GM12878 (cell line): Measurements from ENCODE around the gene SASH1. TPM values are rescaled to one million over a fixed set of nuclear protein-coding genes. Genes with fewer than 3 reads are reported as not detected.

ENCODE experiments used
- ATAC-seq: fragments of 200-7000 bp; cut with Tn5 transposase; 3 replicates; pipeline ENCODE4 v1.9.1; 2020; ENCODE audit warnings: mild to moderate bottlenecking, moderate library complexity
- BruUV-seq: library from RNA; stranded (reverse); fragments of 400-500 nt; replicated peaks from 2 replicates; lab custom pipeline; 2021; lab: Mats Ljungman, UMichigan
- CTCF ChIA-PET: fragments of 300-600 bp; sonication (Branson Sonifier 250); formaldehyde crosslinking; extraction: SDS; loops from one replicate; lab custom pipeline; 2021; ENCODE audit warnings: inconsistent platforms; lab: Yijun Ruan, JAX
- POLR2A ChIA-PET: fragments of 350-600 bp; formaldehyde crosslinking; extraction: SDS; loops from one replicate; lab custom pipeline; 2021; ENCODE audit warnings: inconsistent platforms; lab: Charles Lee
- RAD21 ChIA-PET: fragments of 300-600 bp; sonication (Branson Sonifier 250); formaldehyde crosslinking; loops from one replicate; lab custom pipeline; 2023; ENCODE audit warnings: antibody characterized with exemption; ENCODE audit not compliant: unreplicated experiment; lab: Charles Lee
- SMC1A ChIA-PET: fragments of 300-600 bp; sonication (Branson Sonifier 250); formaldehyde crosslinking; loops from one replicate; lab custom pipeline; 2023; ENCODE audit not compliant: unreplicated experiment, uncharacterized antibody; lab: Charles Lee
- DNase-seq: peaks from one replicate; pipeline ENCODE4 v3.0.0-alpha.2; 2011; ENCODE audit warnings: low read depth, low spot score
- FAIRE-seq: peaks from 3 replicates; lab custom pipeline; 2011; peaks lifted over from hg19 to GRCh38; lab: Jason Lieb, UNC
- H2AFZ ChIP-seq: 2 replicates; pipeline ENCODE4 v1.6.0; 2011; ENCODE audit warnings: low read depth, low read length, control low read depth; ENCODE audit not compliant: control insufficient read depth
- H3K27ac ChIP-seq: 2 replicates; pipeline ENCODE4 v1.5.1; 2011; ENCODE audit warnings: control low read depth; ENCODE audit not compliant: control insufficient read depth, insufficient read depth
- H3K27me3 ChIP-seq, 2 experiments: replicated peaks in 1 of 2; 2 replicates each; pipeline versions ENCODE4 v1.6.0 to v1.6.1; 2011; ENCODE audit warnings: low read length in 1 of 2; ENCODE audit not compliant: control insufficient read depth in 2 of 2, insufficient read depth in 2 of 2
- H3K36me3 ChIP-seq, 2 experiments: 2 replicates each; pipeline ENCODE4 v1.5.1; 2011; ENCODE audit warnings: low read length in 1 of 2; ENCODE audit not compliant: control insufficient read depth in 2 of 2, insufficient read depth in 2 of 2
- H3K4me1 ChIP-seq: 2 replicates; pipeline ENCODE4 v1.6.1; 2011; ENCODE audit warnings: mild to moderate bottlenecking, low read length, moderate library complexity, mixed read lengths; ENCODE audit not compliant: control insufficient read depth, insufficient read depth
- H3K4me2 ChIP-seq: 2 replicates; pipeline ENCODE4 v1.6.0; 2011; ENCODE audit warnings: control low read depth; ENCODE audit not compliant: control insufficient read depth, insufficient read depth
- H3K4me3 ChIP-seq: fragments of 200-600 bp; sonication (generic); 2 replicates; pipeline ENCODE4 v1.5.1; 2016
- H3K79me2 ChIP-seq: 2 replicates; pipeline ENCODE4 v1.6.0; 2011; ENCODE audit warnings: low read length; ENCODE audit not compliant: control insufficient read depth, insufficient read depth
- H3K9ac ChIP-seq: 2 replicates; pipeline ENCODE4 v1.8.0; 2011; ENCODE audit warnings: low read length, control low read depth, mixed read lengths; ENCODE audit not compliant: control insufficient read depth, insufficient read depth
- H3K9me3 ChIP-seq: replicated peaks from 3 replicates; pipeline ENCODE4 v1.5.1; 2011; ENCODE audit warnings: mild to moderate bottlenecking, low read length; ENCODE audit not compliant: control insufficient read depth, insufficient read depth
- H4K20me1 ChIP-seq: 2 replicates; pipeline ENCODE4 v1.6.0; 2011; ENCODE audit not compliant: control insufficient read depth, insufficient read depth
- ASH2L ChIP-seq: fragments of 300-600, 200-600 bp; sonication (generic); IDR thresholded peaks from 2 replicates; pipeline ENCODE4 v1.6.1; 2017; ENCODE audit warnings: low read depth, mild to moderate bottlenecking, borderline replicate concordance
- BACH1 ChIP-seq: fragments of 450-650 bp; IDR thresholded peaks from 2 replicates; pipeline ENCODE4 v1.6.1; 2017; ENCODE audit warnings: mild to moderate bottlenecking, borderline replicate concordance
- EP300 ChIP-seq, 2 experiments: fragments of 150-350 bp in 1 of 2; IDR thresholded peaks; 2 replicates each; pipeline ENCODE4 v1.6.1; 2011 to 2012; ENCODE audit warnings: low read depth in 2 of 2, low read length in 2 of 2, borderline replicate concordance in 1 of 2, improper control_type of control experiment in 1 of 2, inconsistent platforms in 1 of 2; ENCODE audit not compliant: control insufficient read depth in 1 of 2
- KDM1A ChIP-seq: fragments of 200-600 bp; sonication (generic); IDR thresholded peaks from 2 replicates; pipeline ENCODE4 v1.6.1; 2016; ENCODE audit warnings: borderline replicate concordance
- PAX8 ChIP-seq: fragments of 450-650 bp; IDR thresholded peaks from 2 replicates; pipeline ENCODE4 v1.6.1; 2017; ENCODE audit warnings: mild to moderate bottlenecking, moderate library complexity
- PBX3 ChIP-seq: IDR thresholded peaks from 2 replicates; pipeline ENCODE4 v1.6.1; 2011; ENCODE audit warnings: mild to moderate bottlenecking, low read depth, low read length, moderate library complexity; ENCODE audit not compliant: insufficient replicate concordance
- SUZ12 ChIP-seq: fragments of 200-600 bp; sonication (generic); IDR thresholded peaks from one replicate; pipeline ENCODE4 v1.6.1; 2018; ENCODE audit warnings: antibody characterized with exemption, mild to moderate bottlenecking; ENCODE audit not compliant: unreplicated experiment
- ZNF384 ChIP-seq: IDR thresholded peaks from 2 replicates; pipeline ENCODE4 v1.6.1; 2012; ENCODE audit warnings: low read depth, mild to moderate bottlenecking, low read length, improper control_type of control experiment, borderline replicate concordance
- ZNF622 ChIP-seq: fragments of 450-650 bp; IDR thresholded peaks from 2 replicates; pipeline ENCODE4 v1.6.1; 2017; ENCODE audit warnings: mild to moderate bottlenecking, inconsistent platforms
- WGBS: methylation state at CpG from one replicate; pipeline ENCODE4 v1.1.6; 2016; ENCODE audit warnings: low lambda C conversion rate; ENCODE audit not compliant: insufficient replicate concordance, insufficient coverage; ENCODE audit errors: missing lambda C conversion rate; 5-methylcytosine and 5-hydroxymethylcytosine counted together
- in situ Hi-C: fragments of 300-500 bp; cut with MboI; formaldehyde crosslinking; loops from 9 replicates; pipeline ENCODE4 v1.14.3; 2018; ENCODE audit warnings: mixed read lengths
- intact Hi-C: fragments of 100-400 bp; cut with micrococcal nuclease; formaldehyde crosslinking; loops from one replicate; pipeline ENCODE4 v1.14.2; 2022; ENCODE audit not compliant: unreplicated experiment
- polyA plus RNA-seq, 11 experiments: library from polyadenylated mRNA; depleted of rRNA in 4 of 11; unstranded in 6 of 11; stranded (reverse) in 5 of 11; fragments of >200 nt; fragmentation: Nextera tagmentation in 4 of 11; fragmentation: Illumina TruSeq in 1 of 11; extraction: Ambion mirVana in 4 of 11; extraction: Trizol in 1 of 11; gene quantifications; 1 replicate in 1 of 11; 2 replicates in 10 of 11; pipeline versions ENCODE4 v1.2.1 to v1.2.3, GENCODE V29; 2011 to 2016; ENCODE audit warnings: inconsistent platforms in 2 of 11, missing spikeins in 2 of 11, low read depth in 1 of 11
- total RNA-seq, 4 experiments: library from RNA; depleted of rRNA in 3 of 4; stranded (reverse); fragments of >200 nt in 3 of 4; fragmentation: Illumina TruSeq in 1 of 4; extraction: Trizol in 1 of 4; gene quantifications; 2 replicates each; pipeline versions ENCODE4 v1.2.1 to v1.2.3, GENCODE V29; 2013 to 2021

The SASH1 gene
- total and polyA plus RNA-seq, 10 of the 15 experiments (the other 5 are each of a cell fraction or from before 2014, with no cell fraction given), result 0.01 to 0.73 (median 0.14) TPM; not detected in 4

- POLR2A ChIA-PET, result no interaction called here
- Histone ChIP-seq H3K27me3 (peaks cover 0 to 4% of the 10 kb centered on the region in 2 experiments; a peak in 1 of 4 replicates), H3K79me2 (no peaks in the 10 kb centered on the region), H3K4me1 (no peaks in the 10 kb centered on the region; the same call in 1 of the 2 replicates), H3K9ac (no peak overlapping the region), H4K20me1 (no peaks in the 10 kb centered on the region), H3K27ac (no peak overlapping the region), H3K9me3 (no peaks in the 10 kb centered on the region; the same call in 2 of the 3 replicates), H3K36me3 (no peaks in the 10 kb centered on the region), H3K4me3 (no peak overlapping the region), H3K4me2 (no peak overlapping the region), H2AFZ (no peak overlapping the region)
- CTCF ChIA-PET, result no interaction called here
- in situ Hi-C loops (no loop called here), intact Hi-C loops (loop anchor here (5.0 kb wide), 2 partner anchors 138 to 458 kb away; no protein-coding TSS in a partner anchor)
- no TSS peak for BruUV-seq
- 47% methylated on average over 9 of the region's 9 CpGs for WGBS
- RAD21 ChIA-PET, result no interaction called here
- SMC1A ChIA-PET, result interaction anchor here (1.2 kb wide), 1 partner anchor 13 kb away, joined by 4 read pairs; no protein-coding TSS in a partner anchor
- FAIRE-seq (no peak), ATAC-seq (no peak), DNase-seq (no peak)
- TF ChIP-seq ZNF384 (no peak), PBX3 (no peak), KDM1A (no peak), EP300 (IDR thresholded peaks at IDR 0.05; ENCODE audit: borderline replicate concordance in 1 of 2, control insufficient read depth in 1 of 2, low read depth in 2 of 2, low read length in 2 of 2) (no peak), ZNF622 (no peak), PAX8 (no peak), BACH1 (no peak), ASH2L (no peak), SUZ12 (no peak)
Measured at GRCh38 chr6:148564494-148565035, 221.9 kb downstream of the SASH1 start.
